HFF-Myc (cell line): Measurements from ENCODE around the gene C1QTNF5.

Source experiments
- DNase-seq: peaks from one replicate; pipeline ENCODE4 v3.0.0-alpha.2; 2011; ENCODE audit warnings: low read depth; ENCODE audit errors: extremely low read depth
- H3K4me3 ChIP-seq: replicated peaks from 2 replicates; pipeline ENCODE4 v1.5.1; 2011; ENCODE audit warnings: low read depth, mild to moderate bottlenecking, control low read depth, low read length
- CTCF ChIP-seq: IDR thresholded peaks from 2 replicates; pipeline ENCODE4 v1.5.1; 2012; ENCODE audit warnings: mild to moderate bottlenecking, low read depth, low read length, control low read depth; ENCODE audit errors: missing control alignments

C1QTNF5 gene

GRCh38 chr11:119371778-119372182 lies 31.1 kb upstream of the C1QTNF5 start:
- no peak for DNase-seq
- no peak overlapping the region for H3K4me3 ChIP-seq
- no peak for TF ChIP-seq CTCF

- no peak for DNase-seq
- no peak for TF ChIP-seq CTCF
- H3K4me3 ChIP-seq, result no peak overlapping the region
These were observed 30.5 kb upstream of the C1QTNF5 start for GRCh38 chr11:119371067-119371601.

GRCh38 chr11:119370486-119371046 lies 29.9 kb upstream of the C1QTNF5 start:
- no peak for DNase-seq
- no peak overlapping the region for H3K4me3 ChIP-seq

GRCh38 chr11:119369132-119369925 lies 28.6 kb upstream of the C1QTNF5 start:
- TF ChIP-seq CTCF, result no peak
- no peak for DNase-seq
- H3K4me3 ChIP-seq, result no peak overlapping the region

More at GRCh38 chr11:119370486-119371046, 29.9 kb upstream of the C1QTNF5 start:
- no peak for TF ChIP-seq CTCF

GRCh38 chr11:119368121-119369034 lies 27.7 kb upstream of the C1QTNF5 start:
- H3K4me3 ChIP-seq, result no peak overlapping the region
- DNase-seq, result no peak

More at GRCh38 chr11:119368121-119369034, 27.7 kb upstream of the C1QTNF5 start:
- TF ChIP-seq CTCF, result no peak
